A549 treated with AZD9567 at 1 μM for 4 hours (cell line): Measurements from ENCODE around the gene PDE4D. TPM values are rescaled to one million over a fixed set of nuclear protein-coding genes. Genes with fewer than 3 reads are reported as not detected.

Source experiments
- total RNA-seq: library from RNA; stranded (reverse); fragments of 200-300 nt; extraction: Qiagen RNA extraction; gene quantifications from 5 replicates; pipeline ENCODE4 v1.2.3, GENCODE V29; 2022; ENCODE audit not compliant: insufficient read depth

PDE4D gene
- 34.4 to 55.0 TPM (median 51.1 TPM) in 5 replicates for total RNA-seq

GRCh38 chr5:59893429-59894227, at the start of gene PDE4D:
Gene PDE4D, minus strand, starts transcription at chr5:59893726.

